Measurements from ENCODE around the gene LMX1A. TPM values are rescaled to one million over a fixed set of nuclear protein-coding genes. Genes with fewer than 3 reads are reported as not detected.

The LMX1A gene
- total and polyA plus RNA-seq, 4 donors: 0.05 to 0.17 TPM; not detected in 2

- WGBS: 81% methylated on average over 4 of the region's 4 CpGs
Measured at GRCh38 chr1:165174491-165174890, 182.0 kb downstream of the LMX1A start.

More at GRCh38 chr1:165174491-165174890, 182.0 kb downstream of the LMX1A start:
- Histone ChIP-seq H3K9me3 (ENCODE audit: control insufficient read depth in 4 of 4, low read length in 3 of 4) (no peaks in the 10 kb centered on the region), H3K9ac (ENCODE audit: low read depth in 1 of 2, low read length in 2 of 2) (no peak overlapping the region), H3K4me3 (ENCODE audit: low read depth in 1 of 3, low read length in 3 of 3) (no peak overlapping the region), H3K27ac (ENCODE audit: low read depth in 1 of 2, low read length in 2 of 2) (no peak overlapping the region), H3K4me1 (ENCODE audit: control insufficient read depth in 4 of 4, insufficient read depth in 4 of 4, low read length in 3 of 4) (peaks cover 3 to 34% (median 18%) of the 10 kb centered on the region in 4 donors), H3K27me3 (ENCODE audit: control insufficient read depth in 4 of 4, insufficient read depth in 4 of 4, low read length in 3 of 4) (no peaks in the 10 kb centered on the region), H3K36me3 (ENCODE audit: control insufficient read depth in 4 of 4, insufficient read depth in 3 of 4, low read depth in 1 of 4, low read length in 3 of 4) (no peaks in the 10 kb centered on the region)
- no peak for DNase-seq (ENCODE audit: low spot score)
- TF ChIP-seq NR2F2 (IDR thresholded peaks at IDR 0.05) (no peak), RXRA (IDR thresholded peaks at IDR 0.05) (no peak), HNF4G (IDR thresholded peaks at IDR 0.05) (no peak), RAD21 (IDR thresholded peaks at IDR 0.05) (no peak), EGR1 (IDR thresholded peaks at IDR 0.05; ENCODE audit: low read depth in 2 of 2) (no peak), SP1 (IDR thresholded peaks at IDR 0.05) (no peak), YY1 (IDR thresholded peaks at IDR 0.05) (no peak), ATF3 (IDR thresholded peaks at IDR 0.05) (no peak), JUND (IDR thresholded peaks at IDR 0.05) (no peak), CTCF (IDR thresholded peaks at IDR 0.05; ENCODE audit: low read depth, low read length, missing input control) (no peak), GABPA (IDR thresholded peaks at IDR 0.05 in 1 of 2, conservative IDR thresholded peaks at IDR 0.05 in 1 of 2) (no peak), TAF1 (conservative IDR thresholded peaks at IDR 0.05) (no peak), FOXA2 (IDR thresholded peaks at IDR 0.05) (no peak), HNF4A (conservative IDR thresholded peaks at IDR 0.05) (no peak), REST (IDR thresholded peaks at IDR 0.05) (no peak), MAX (IDR thresholded peaks at IDR 0.05) (no peak), FOXA1 (IDR thresholded peaks at IDR 0.05) (no peak), ZBTB33 (IDR thresholded peaks at IDR 0.05) (no peak)

All from liver (tissue), 9 donors.